HepG2 (cell line): ENCODE measurements around the gene CALML6. TPM values are rescaled to one million over a fixed set of nuclear protein-coding genes. Genes with fewer than 3 reads are reported as not detected.

Experiments used
- AHDC1 ChIP-seq: sonication (generic); formaldehyde crosslinking; IDR thresholded peaks from 2 replicates; pipeline ENCODE4 v1.5.1; 2020; ENCODE audit warnings: mild to moderate bottlenecking, missing genetic modification reagents, borderline replicate concordance
- ARID3A ChIP-seq: IDR thresholded peaks from 2 replicates; pipeline ENCODE4 v1.6.1; 2012; ENCODE audit warnings: low read depth, low read length, improper control_type of control experiment
- ELF3 ChIP-seq: IDR thresholded peaks from 2 replicates; pipeline ENCODE4 v1.6.1; 2016; ENCODE audit warnings: missing genetic modification reagents, missing compliant biosample characterization
- HNF1A ChIP-seq, 2 experiments: sonication (generic) in 1 of 2; formaldehyde crosslinking in 1 of 2; IDR thresholded peaks; 2 replicates each; pipeline versions ENCODE4 v1.4.0 to v1.6.1; 2016 to 2020; ENCODE audit warnings: borderline replicate concordance in 1 of 2, low read depth in 1 of 2, mild to moderate bottlenecking in 1 of 2, missing genetic modification reagents in 1 of 2
- JUNB ChIP-seq: sonication (generic); formaldehyde crosslinking; IDR thresholded peaks from 2 replicates; pipeline ENCODE4 v1.8.0; 2022; ENCODE audit warnings: missing genetic modification reagents, mild to moderate bottlenecking, borderline replicate concordance
- MZF1 ChIP-seq: sonication (generic); formaldehyde crosslinking; IDR thresholded peaks from 2 replicates; pipeline ENCODE4 v1.8.1; 2023; ENCODE audit warnings: mild to moderate bottlenecking, missing genetic modification reagents, borderline replicate concordance
- REXO4 ChIP-seq: sonication (generic); formaldehyde crosslinking; IDR thresholded peaks from 2 replicates; pipeline ENCODE4 v1.8.0; 2022; ENCODE audit warnings: missing genetic modification reagents, mild to moderate bottlenecking, borderline replicate concordance
- SAP130 ChIP-seq: IDR thresholded peaks from 2 replicates; pipeline ENCODE4 v1.6.1; 2016; ENCODE audit warnings: low read depth
- SATB2 ChIP-seq: sonication (generic); formaldehyde crosslinking; IDR thresholded peaks from 2 replicates; pipeline ENCODE4 v1.5.0; 2020; ENCODE audit warnings: missing genetic modification reagents
- TEAD3 ChIP-seq: optimal IDR thresholded peaks from 2 replicates; pipeline ENCODE3; 2016; ENCODE audit warnings: borderline replicate concordance
- TIGD3 ChIP-seq: sonication (generic); formaldehyde crosslinking; IDR thresholded peaks from 2 replicates; pipeline ENCODE4 v1.5.1; 2020; ENCODE audit warnings: mild to moderate bottlenecking, missing genetic modification reagents, borderline replicate concordance
- ZBTB7A ChIP-seq: sonication (generic); formaldehyde crosslinking; IDR thresholded peaks from 2 replicates; pipeline ENCODE4 v1.8.0; 2022; ENCODE audit warnings: mild to moderate bottlenecking, missing genetic modification reagents
- ZNF143 ChIP-seq: sonication (generic); formaldehyde crosslinking; IDR thresholded peaks from 2 replicates; pipeline ENCODE4 v1.4.0; 2020; ENCODE audit warnings: missing genetic modification reagents
- ZNF274 ChIP-seq: sonication (generic); formaldehyde crosslinking; IDR thresholded peaks from 2 replicates; pipeline ENCODE4 v1.5.1; 2020; ENCODE audit warnings: mild to moderate bottlenecking, missing genetic modification reagents
- ZNF605 ChIP-seq: sonication (generic); formaldehyde crosslinking; IDR thresholded peaks from 2 replicates; pipeline ENCODE4 v1.8.0; 2022; ENCODE audit warnings: mild to moderate bottlenecking, missing genetic modification reagents
- polyA plus RNA-seq, 8 experiments: library from polyadenylated mRNA; depleted of rRNA in 3 of 8; stranded (reverse) in 7 of 8; unstranded in 1 of 8; fragments of >200 nt; fragmentation: Illumina TruSeq in 4 of 8; extraction: Trizol in 4 of 8; gene quantifications; 2 replicates each; pipeline versions ENCODE4 v1.2.1 to v1.2.3, GENCODE V29; 2011 to 2016; ENCODE audit warnings: low read depth in 4 of 8, missing spikeins in 1 of 8, mixed read lengths in 1 of 8; ENCODE audit not compliant: insufficient read depth in 1 of 8
- total RNA-seq, 5 experiments: library from RNA; depleted of rRNA; stranded (reverse); fragments of >200 nt; fragmentation: Illumina TruSeq; extraction: Trizol; gene quantifications; 2 replicates each; pipeline ENCODE4 v1.2.3, GENCODE V29; 2016; ENCODE audit warnings: low read depth in 1 of 5

The CALML6 gene
- total and polyA plus RNA-seq, 2 of the 13 experiments (the other 11 are each of a cell fraction or from before 2014, with no cell fraction given): 0.11 to 0.12 TPM

GRCh38 chr1:1941211-1941841 lies 26.3 kb downstream of the CALML6 start (continued):
- TF ChIP-seq SAP130 (CRISPR knock-in tag) (peak; percentile 92), REXO4 (CRISPR knock-in tag) (no peak), ARID3A (no peak), ELF3 (peak; percentile 80), HNF1A (IDR thresholded peaks at IDR 0.05; ENCODE audit: low read depth) (no peak; the same call in 1 of the 2 replicates), HNF1A (CRISPR knock-in tag; IDR thresholded peaks at IDR 0.05; ENCODE audit: borderline replicate concordance) (peak; percentile 62; the same call in 1 of the 2 replicates), JUNB (0 out of 2 replicates have a peak, but pooled peaks have one; percentile 50), ZNF274 (CRISPR knock-in tag) (no peak), SATB2 (no peak), ZBTB7A (peak; percentile 95), TIGD3 (CRISPR knock-in tag) (peak; percentile 80; the same call in 1 of the 2 replicates), ZNF605 (CRISPR knock-in tag) (peak; percentile 77), TEAD3 (CRISPR knock-in tag) (peak; percentile 77), ZNF143 (peak; percentile 61; the same call in 1 of the 2 replicates), AHDC1 (CRISPR knock-in tag) (0 out of 2 replicates have a peak, but pooled peaks have one; percentile 41), MZF1 (no peak; the same call in 1 of the 2 replicates)
